ENCODE measurements around the gene CC2D2A.

Gene CC2D2A

GRCh38 chr4:15482842-15483241 lies 13.2 kb downstream of the CC2D2A start:
- TF ChIP-seq GLIS3 (CRISPR knock-in tag; IDR thresholded peaks at IDR 0.05), result no peak
- no peak for TF ChIP-seq POU6F1 (CRISPR knock-in tag; IDR thresholded peaks at IDR 0.05; ENCODE audit: borderline replicate concordance, low read depth)
- no peak for TF ChIP-seq CSRNP3 (CRISPR knock-in tag; IDR thresholded peaks at IDR 0.05)
- TF ChIP-seq CREB5 (CRISPR knock-in tag; IDR thresholded peaks at IDR 0.05; ENCODE audit: low read depth), result no peak
- TF ChIP-seq RARB (CRISPR knock-in tag; IDR thresholded peaks at IDR 0.05), result no peak
- TF ChIP-seq ISL1 (CRISPR knock-in tag; IDR thresholded peaks at IDR 0.05), result no peak
- no peak for TF ChIP-seq ZC3H10 (CRISPR knock-in tag; IDR thresholded peaks at IDR 0.05)
- TF ChIP-seq TCF4 (CRISPR knock-in tag; IDR thresholded peaks at IDR 0.05; ENCODE audit: borderline replicate concordance), result no peak
- TF ChIP-seq ZNF565 (CRISPR knock-in tag; conservative IDR thresholded peaks at IDR 0.05; ENCODE audit: low read depth), result no peak
- TF ChIP-seq CSDC2 (CRISPR knock-in tag; IDR thresholded peaks at IDR 0.05), result no peak
- no peak for TF ChIP-seq TSHZ2 (CRISPR knock-in tag; IDR thresholded peaks at IDR 0.05)
- TF ChIP-seq ZFP30 (CRISPR knock-in tag; IDR thresholded peaks at IDR 0.05), result no peak
- TF ChIP-seq ESRRG (CRISPR knock-in tag; IDR thresholded peaks at IDR 0.05), result no peak
- TF ChIP-seq OSR1 (CRISPR knock-in tag; IDR thresholded peaks at IDR 0.05), result no peak
- no peak for TF ChIP-seq ZFP3 (CRISPR knock-in tag; IDR thresholded peaks at IDR 0.05)
- no peak for TF ChIP-seq ZNF70 (CRISPR knock-in tag; IDR thresholded peaks at IDR 0.05)
- no peak for TF ChIP-seq PPARA (CRISPR knock-in tag; IDR thresholded peaks at IDR 0.05; ENCODE audit: borderline replicate concordance)
- no peak for TF ChIP-seq BACH2 (CRISPR knock-in tag; IDR thresholded peaks at IDR 0.05; ENCODE audit: borderline replicate concordance)
- TF ChIP-seq PATZ1 (CRISPR knock-in tag; IDR thresholded peaks at IDR 0.05; ENCODE audit: borderline replicate concordance), result no peak
- ATAC-seq, result no peak

GRCh38 chr4:15488136-15488535 lies 18.5 kb downstream of the CC2D2A start:
- ATAC-seq, result no peak
- TF ChIP-seq ARNTL (CRISPR knock-in tag; IDR thresholded peaks at IDR 0.05; ENCODE audit: borderline replicate concordance, low read depth), result no peak

- no peak for ATAC-seq
- TF ChIP-seq ZNF8 (CRISPR knock-in tag; IDR thresholded peaks at IDR 0.05) (no peak), TSHZ2 (CRISPR knock-in tag; IDR thresholded peaks at IDR 0.05) (no peak), CREB5 (CRISPR knock-in tag; IDR thresholded peaks at IDR 0.05; ENCODE audit: low read depth) (no peak), CSRNP3 (CRISPR knock-in tag; IDR thresholded peaks at IDR 0.05) (no peak), RARB (CRISPR knock-in tag; IDR thresholded peaks at IDR 0.05) (no peak)
These were observed 19.2 kb downstream of the CC2D2A start for GRCh38 chr4:15488658-15489470.

Measured in SK-N-SH treated with all-trans-retinoic acid at 6 μM for 48 hours (cell line).